HEK293T (cell line): Measurements from ENCODE around the gene GSTO2.

Experiments used
- CTCF ChIA-PET: fragments of 350-600 bp; formaldehyde crosslinking; extraction: SDS; loops from one replicate; lab custom pipeline; 2021; ENCODE audit warnings: antibody characterized with exemption, inconsistent platforms; lab: Yijun Ruan, JAX
- POLR2A ChIA-PET: fragments of 350-600 bp; formaldehyde crosslinking; extraction: SDS; loops from one replicate; lab custom pipeline; 2020; ENCODE audit warnings: antibody characterized with exemption, inconsistent platforms; lab: Yijun Ruan, JAX
- DNase-seq: peaks from one replicate; pipeline ENCODE4 v3.0.0; 2012; ENCODE audit warnings: mixed read lengths; ENCODE audit errors: extremely low spot score
- ARNT ChIP-seq: fragments of 450-650 bp; IDR thresholded peaks from 2 replicates; pipeline ENCODE4 v1.6.1; 2017; ENCODE audit warnings: mild to moderate bottlenecking
- BHLHE40 ChIP-seq: fragments of 450-650 bp; IDR thresholded peaks from 2 replicates; pipeline ENCODE4 v1.6.1; 2016; ENCODE audit warnings: mild to moderate bottlenecking, moderate library complexity, borderline replicate concordance
- CTBP1 ChIP-seq: fragments of 450-650 bp; IDR thresholded peaks from 2 replicates; pipeline ENCODE4 v1.6.1; 2016; ENCODE audit warnings: borderline replicate concordance
- ELF4 ChIP-seq: fragments of 450-650 bp; IDR thresholded peaks from 2 replicates; pipeline ENCODE4 v1.6.1; 2017; ENCODE audit warnings: antibody characterized with exemption
- FOXA1 ChIP-seq: fragments of 450-650 bp; IDR thresholded peaks from 2 replicates; pipeline ENCODE4 v1.6.1; 2016; ENCODE audit warnings: mild to moderate bottlenecking
- FOXK2 ChIP-seq: fragments of 450-650 bp; IDR thresholded peaks from 2 replicates; pipeline ENCODE4 v1.6.1; 2016; ENCODE audit warnings: mild to moderate bottlenecking
- FOXM1 ChIP-seq: fragments of 450-650 bp; IDR thresholded peaks from 2 replicates; pipeline ENCODE4 v1.6.1; 2017; ENCODE audit warnings: mild to moderate bottlenecking, borderline replicate concordance
- HDGF ChIP-seq: fragments of 450-650 bp; IDR thresholded peaks from 2 replicates; pipeline ENCODE4 v1.6.1; 2017; ENCODE audit warnings: antibody characterized with exemption, borderline replicate concordance
- L3MBTL2 ChIP-seq: fragments of 450-650 bp; conservative IDR thresholded peaks from 2 replicates; pipeline ENCODE4 v1.6.1; 2016; ENCODE audit warnings: mild to moderate bottlenecking
- LEF1 ChIP-seq: fragments of 450-650 bp; IDR thresholded peaks from 2 replicates; pipeline ENCODE4 v1.6.1; 2017; ENCODE audit warnings: mild to moderate bottlenecking, borderline replicate concordance
- NFRKB ChIP-seq: fragments of 450-650 bp; IDR thresholded peaks from 2 replicates; pipeline ENCODE4 v1.6.1; 2016; ENCODE audit warnings: mild to moderate bottlenecking, moderate library complexity
- PKNOX1 ChIP-seq: fragments of 450-650 bp; IDR thresholded peaks from 2 replicates; pipeline ENCODE4 v1.6.1; 2016
- SP1 ChIP-seq: fragments of 450-650 bp; IDR thresholded peaks from 2 replicates; pipeline ENCODE4 v1.6.1; 2017
- SUZ12 ChIP-seq: fragments of 450-650 bp; IDR thresholded peaks from 2 replicates; pipeline ENCODE4 v1.6.1; 2016; ENCODE audit warnings: mild to moderate bottlenecking
- TARDBP ChIP-seq: fragments of 450-650 bp; IDR thresholded peaks from 2 replicates; pipeline ENCODE4 v1.6.1; 2016
- ZNF384 ChIP-seq: fragments of 450-650 bp; IDR thresholded peaks from 2 replicates; pipeline ENCODE4 v1.6.1; 2016

The GSTO2 gene

GRCh38 chr10:104284846-104285245 lies 15.9 kb downstream of the GSTO2 start:
- TF ChIP-seq HDGF = no peak
- TF ChIP-seq SP1 = no peak
- no peak for TF ChIP-seq CTBP1
- no peak for TF ChIP-seq NFRKB
- TF ChIP-seq FOXA1 = no peak
- TF ChIP-seq ZNF384 = no peak
- no peak for TF ChIP-seq ARNT
- TF ChIP-seq PKNOX1 = no peak
- TF ChIP-seq FOXK2 = no peak
- TF ChIP-seq LEF1 = no peak
- TF ChIP-seq L3MBTL2 = no peak
- TF ChIP-seq SUZ12 = no peak
- no peak for TF ChIP-seq ELF4
- TF ChIP-seq BHLHE40 = no peak
- no peak for TF ChIP-seq TARDBP
- TF ChIP-seq FOXM1 = no peak
- ChIA-PET CTCF (no interaction called here), POLR2A (no interaction called here)
- no peak for DNase-seq

- CTCF ChIA-PET = interaction anchor here (0.7 kb wide), 1 partner anchor 12 kb away, joined by 3 read pairs; no protein-coding TSS in a partner anchor
- TF ChIP-seq FOXA1 = no peak
- TF ChIP-seq SP1 = no peak
- TF ChIP-seq NFRKB = no peak
- TF ChIP-seq HDGF = no peak
- TF ChIP-seq FOXM1 = no peak
- TF ChIP-seq LEF1 = no peak
- TF ChIP-seq BHLHE40 = no peak
- no peak for TF ChIP-seq ZNF384
- no peak for TF ChIP-seq PKNOX1
- TF ChIP-seq ARNT = no peak
- no peak for TF ChIP-seq SUZ12
- no peak for TF ChIP-seq L3MBTL2
- no peak for TF ChIP-seq CTBP1
- TF ChIP-seq TARDBP = no peak
- no peak for TF ChIP-seq FOXK2
- no peak for TF ChIP-seq ELF4
- DNase-seq = no peak
- POLR2A ChIA-PET = no interaction called here
These were observed 18.0 kb downstream of the GSTO2 start for GRCh38 chr10:104286939-104287338.

- POLR2A ChIA-PET = no interaction called here
- no peak for TF ChIP-seq FOXM1
- no peak for TF ChIP-seq SUZ12
- no peak for TF ChIP-seq ARNT
- TF ChIP-seq PKNOX1 = no peak
- no peak for TF ChIP-seq SP1
- TF ChIP-seq FOXK2 = no peak
- TF ChIP-seq HDGF = no peak
- TF ChIP-seq CTBP1 = no peak
- no peak for DNase-seq
- CTCF ChIA-PET = no interaction called here
These were observed 19.4 kb downstream of the GSTO2 start for GRCh38 chr10:104288355-104288754.

- 0 out of 2 replicates have a peak, but pooled peaks have one; percentile 3 for TF ChIP-seq PKNOX1
- no peak for TF ChIP-seq HDGF
- ChIA-PET POLR2A (no interaction called here), CTCF (interaction anchor here (0.6 to 3.0 kb wide), 20 partner anchors 8 to 92 kb away, joined by 3 to 25 read pairs (median 4); partner anchors contain the start of genes CFAP58 and GSTO1)
- DNase-seq = peak; percentile 96
These were observed 22.5 kb downstream of the GSTO2 start for GRCh38 chr10:104291439-104291951.

- no peak for DNase-seq
- POLR2A ChIA-PET = no interaction called here
These were observed 24.0 kb downstream of the GSTO2 start for GRCh38 chr10:104293011-104293410.

More at GRCh38 chr10:104293011-104293410, 24.0 kb downstream of the GSTO2 start:
- no peak for TF ChIP-seq PKNOX1
- TF ChIP-seq FOXA1 = no peak
- no peak for TF ChIP-seq CTBP1
- TF ChIP-seq HDGF = no peak
- TF ChIP-seq SUZ12 = no peak
- no peak for TF ChIP-seq ARNT
- TF ChIP-seq L3MBTL2 = no peak
- TF ChIP-seq BHLHE40 = no peak
- no peak for TF ChIP-seq FOXM1
- no peak for TF ChIP-seq NFRKB
- TF ChIP-seq ZNF384 = no peak
- TF ChIP-seq SP1 = no peak
- TF ChIP-seq ELF4 = no peak
- TF ChIP-seq FOXK2 = no peak
- no peak for TF ChIP-seq TARDBP
- no peak for TF ChIP-seq LEF1
- CTCF ChIA-PET = interaction anchor here (0.7 to 3.0 kb wide), 5 partner anchors 13 to 164 kb away, joined by 3 to 25 read pairs (median 21); no protein-coding TSS in a partner anchor
